Breast epithelium (tissue), 3 donors: ENCODE measurements around the gene HSD17B4.

ENCODE experiments used
- POLR2AphosphoS5 ChIP-seq, 3 donors: sonication (generic); formaldehyde crosslinking; IDR thresholded peaks; one replicate each; pipeline ENCODE4 v1.6.1; 2017; ENCODE audit warnings: antibody characterized with exemption in 3 of 3
- TF ChIP-seq, protein P1 (sequence below), 3 donors: fragments of 450-650 bp; IDR thresholded peaks; one replicate each; pipeline ENCODE4 v1.5.1; 2016 to 2017; ENCODE audit warnings: antibody characterized with exemption in 3 of 3, mild to moderate bottlenecking in 3 of 3, moderate library complexity in 3 of 3

- TF ChIP-seq POLR2AphosphoS5 (IDR thresholded peaks at IDR 0.05) = no peak
- TF ChIP-seq, protein P1, sequence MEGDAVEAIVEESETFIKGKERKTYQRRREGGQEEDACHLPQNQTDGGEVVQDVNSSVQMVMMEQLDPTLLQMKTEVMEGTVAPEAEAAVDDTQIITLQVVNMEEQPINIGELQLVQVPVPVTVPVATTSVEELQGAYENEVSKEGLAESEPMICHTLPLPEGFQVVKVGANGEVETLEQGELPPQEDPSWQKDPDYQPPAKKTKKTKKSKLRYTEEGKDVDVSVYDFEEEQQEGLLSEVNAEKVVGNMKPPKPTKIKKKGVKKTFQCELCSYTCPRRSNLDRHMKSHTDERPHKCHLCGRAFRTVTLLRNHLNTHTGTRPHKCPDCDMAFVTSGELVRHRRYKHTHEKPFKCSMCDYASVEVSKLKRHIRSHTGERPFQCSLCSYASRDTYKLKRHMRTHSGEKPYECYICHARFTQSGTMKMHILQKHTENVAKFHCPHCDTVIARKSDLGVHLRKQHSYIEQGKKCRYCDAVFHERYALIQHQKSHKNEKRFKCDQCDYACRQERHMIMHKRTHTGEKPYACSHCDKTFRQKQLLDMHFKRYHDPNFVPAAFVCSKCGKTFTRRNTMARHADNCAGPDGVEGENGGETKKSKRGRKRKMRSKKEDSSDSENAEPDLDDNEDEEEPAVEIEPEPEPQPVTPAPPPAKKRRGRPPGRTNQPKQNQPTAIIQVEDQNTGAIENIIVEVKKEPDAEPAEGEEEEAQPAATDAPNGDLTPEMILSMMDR (IDR thresholded peaks at IDR 0.05) = no peak
These were observed 99.5 kb downstream of the HSD17B4 start for GRCh38 chr5:119551819-119552218.
